RWPE1 (cell line): Measurements from ENCODE around the gene SH2B2.

Experiments
- CTCF ChIA-PET: fragments of 350-600 bp; sonication (Branson Sonifier 250); formaldehyde crosslinking; extraction: SDS; loops from one replicate; lab custom pipeline; 2021; lab: Yijun Ruan, JAX
- POLR2A ChIA-PET: fragments of 400-600 bp; formaldehyde crosslinking; extraction: SDS; loops from one replicate; lab custom pipeline; 2020; ENCODE audit warnings: antibody characterized with exemption; ENCODE audit not compliant: low non-redundant PET; lab: Yijun Ruan, JAX
- DNase-seq: peaks from one replicate; pipeline ENCODE4 v3.0.0; 2012; ENCODE audit warnings: low spot score
- H3K27ac ChIP-seq: fragments of 450-650 bp; 2 replicates; pipeline ENCODE4 v1.5.1; 2017
- TF ChIP-seq, protein P1 (sequence below): fragments of 450-650 bp; conservative IDR thresholded peaks from 2 replicates; pipeline ENCODE4 v1.5.1; 2017; ENCODE audit warnings: low read depth, mild to moderate bottlenecking

SH2B2 gene

DNA sequence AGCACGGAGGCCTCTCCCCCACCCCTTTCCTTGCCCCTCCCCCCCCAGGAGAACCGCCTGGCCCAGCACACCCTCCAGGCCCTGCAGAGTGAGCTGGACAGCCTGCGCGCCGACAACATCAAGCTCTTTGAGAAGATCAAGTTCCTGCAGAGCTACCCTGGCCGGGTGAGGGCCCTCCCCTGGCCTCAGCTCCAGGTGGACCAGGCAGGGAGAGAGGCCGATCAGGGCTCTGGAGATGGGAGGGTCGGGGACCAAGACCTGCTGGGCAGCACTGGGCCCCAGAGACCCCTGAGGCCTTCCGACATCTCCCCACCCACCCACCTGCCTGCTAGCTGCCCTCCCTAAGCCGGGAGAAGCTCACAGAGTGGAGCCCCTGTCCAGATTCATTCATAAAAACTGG lies 8.8 kb upstream of the SH2B2 start:
- H3K27ac ChIP-seq: 0 out of 2 replicates have a peak overlapping the region, but pooled peaks have one; percentile 1
- ChIA-PET CTCF (interaction anchor here (1.3 kb wide), 1 partner anchor 112 kb away, joined by 4 read pairs; no protein-coding TSS in a partner anchor), POLR2A (no interaction called here)
- TF ChIP-seq, protein P1, sequence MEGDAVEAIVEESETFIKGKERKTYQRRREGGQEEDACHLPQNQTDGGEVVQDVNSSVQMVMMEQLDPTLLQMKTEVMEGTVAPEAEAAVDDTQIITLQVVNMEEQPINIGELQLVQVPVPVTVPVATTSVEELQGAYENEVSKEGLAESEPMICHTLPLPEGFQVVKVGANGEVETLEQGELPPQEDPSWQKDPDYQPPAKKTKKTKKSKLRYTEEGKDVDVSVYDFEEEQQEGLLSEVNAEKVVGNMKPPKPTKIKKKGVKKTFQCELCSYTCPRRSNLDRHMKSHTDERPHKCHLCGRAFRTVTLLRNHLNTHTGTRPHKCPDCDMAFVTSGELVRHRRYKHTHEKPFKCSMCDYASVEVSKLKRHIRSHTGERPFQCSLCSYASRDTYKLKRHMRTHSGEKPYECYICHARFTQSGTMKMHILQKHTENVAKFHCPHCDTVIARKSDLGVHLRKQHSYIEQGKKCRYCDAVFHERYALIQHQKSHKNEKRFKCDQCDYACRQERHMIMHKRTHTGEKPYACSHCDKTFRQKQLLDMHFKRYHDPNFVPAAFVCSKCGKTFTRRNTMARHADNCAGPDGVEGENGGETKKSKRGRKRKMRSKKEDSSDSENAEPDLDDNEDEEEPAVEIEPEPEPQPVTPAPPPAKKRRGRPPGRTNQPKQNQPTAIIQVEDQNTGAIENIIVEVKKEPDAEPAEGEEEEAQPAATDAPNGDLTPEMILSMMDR: no peak
- DNase-seq: no peak

DNA sequence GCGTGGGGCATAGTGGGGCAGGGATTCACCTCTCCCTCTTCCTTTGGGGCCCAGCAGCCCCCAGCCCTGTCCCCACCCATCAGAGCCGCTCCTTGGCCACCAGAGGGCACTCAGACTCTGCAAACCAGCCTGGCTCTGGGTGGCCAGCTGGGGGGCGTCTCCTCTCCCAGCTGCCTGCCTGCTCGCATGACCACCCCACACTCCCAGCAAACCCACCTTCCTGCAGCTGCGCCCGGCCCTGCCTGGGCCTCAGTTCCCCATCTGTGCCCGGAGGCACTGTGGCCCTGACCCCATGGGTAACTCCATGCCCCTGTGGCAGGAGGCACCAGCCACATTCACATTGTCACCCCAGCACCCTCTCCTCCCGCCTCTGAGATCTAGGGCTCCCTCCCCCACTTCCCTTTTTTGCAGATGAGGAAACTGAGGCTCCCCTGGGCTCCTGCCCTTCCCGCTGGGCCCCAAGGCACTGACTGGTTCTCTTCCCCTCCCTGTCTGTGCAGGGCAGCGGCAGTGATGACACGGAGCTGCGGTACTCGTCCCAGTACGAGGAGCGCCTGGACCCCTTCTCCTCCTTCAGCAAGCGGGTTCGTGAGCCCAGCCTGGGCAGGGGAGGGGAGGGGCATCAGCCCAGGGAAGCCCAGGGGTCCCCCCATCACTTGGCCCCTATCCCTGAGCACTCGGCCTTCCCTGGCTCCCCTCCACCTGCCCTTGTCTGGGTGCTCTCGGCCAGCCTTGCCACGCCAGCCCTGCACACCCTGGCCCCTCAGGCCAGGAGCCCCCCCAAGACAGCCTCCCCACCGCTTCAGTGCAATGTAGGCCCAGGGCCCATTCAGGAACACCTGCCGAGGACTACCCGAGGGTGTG lies 6.9 kb upstream of the SH2B2 start:
- ChIA-PET CTCF (interaction anchor here (0.7 to 1.3 kb wide), 6 partner anchors 8 to 1894 kb away, joined by 3 to 7 read pairs (median 5); no protein-coding TSS in a partner anchor), POLR2A (no interaction called here)
- TF ChIP-seq, protein P1: peak; percentile 96
- peak; percentile 60 for DNase-seq
- H3K27ac ChIP-seq: no peak overlapping the region

DNA sequence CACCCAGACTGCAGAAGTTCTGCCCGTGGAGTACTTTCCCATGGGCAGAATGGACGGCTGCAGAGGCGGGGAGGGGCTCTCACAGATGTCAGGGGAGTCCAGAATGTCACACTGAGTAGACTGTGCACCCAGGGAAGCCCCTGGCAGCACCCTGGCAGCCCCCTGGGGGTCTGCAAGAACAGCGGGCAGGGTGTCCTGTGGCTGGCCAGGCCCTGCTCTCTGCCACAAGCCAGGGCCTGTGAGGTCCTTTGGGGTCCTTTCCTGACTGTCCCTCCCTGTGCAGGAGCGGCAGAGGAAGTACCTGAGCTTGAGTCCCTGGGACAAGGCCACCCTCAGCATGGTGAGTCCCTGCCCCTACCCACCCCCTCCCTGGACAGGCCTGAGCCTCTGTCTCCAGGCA lies 6.1 kb upstream of the SH2B2 start:
- H3K27ac ChIP-seq: peak overlapping the region; percentile 5; the same call in 1 of the 2 replicates
- ChIA-PET POLR2A (no interaction called here), CTCF (interaction anchor here (0.9 to 1.1 kb wide), 2 partner anchors 9 to 111 kb away, joined by 3 to 7 read pairs; no protein-coding TSS in a partner anchor)
- TF ChIP-seq, protein P1: no peak
- DNase-seq: no peak

DNA sequence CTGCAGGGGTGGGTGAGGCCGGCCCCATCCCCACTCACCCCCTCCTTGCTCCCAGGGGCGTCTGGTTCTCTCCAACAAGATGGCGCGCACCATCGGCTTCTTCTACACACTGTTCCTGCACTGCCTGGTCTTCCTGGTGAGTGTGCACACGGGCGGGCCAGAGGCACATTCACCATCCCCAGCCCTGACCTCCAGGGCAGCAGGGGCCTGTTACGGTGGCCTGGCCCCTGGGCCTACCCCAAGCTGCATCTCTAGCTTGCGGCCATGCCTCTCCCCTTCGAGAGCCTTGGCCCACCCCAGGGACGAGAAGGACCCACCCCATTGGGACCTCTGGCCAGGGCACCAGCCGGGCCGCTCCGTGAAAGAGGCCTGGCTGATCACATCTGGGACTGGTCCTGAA lies 4.9 kb upstream of the SH2B2 start:
- no peak overlapping the region for H3K27ac ChIP-seq
- ChIA-PET POLR2A (no interaction called here), CTCF (interaction anchor here (1.0 kb wide), 1 partner anchor 739 kb away, joined by 3 read pairs; no protein-coding TSS in a partner anchor)
- no peak for DNase-seq
- TF ChIP-seq, protein P1: no peak

DNA sequence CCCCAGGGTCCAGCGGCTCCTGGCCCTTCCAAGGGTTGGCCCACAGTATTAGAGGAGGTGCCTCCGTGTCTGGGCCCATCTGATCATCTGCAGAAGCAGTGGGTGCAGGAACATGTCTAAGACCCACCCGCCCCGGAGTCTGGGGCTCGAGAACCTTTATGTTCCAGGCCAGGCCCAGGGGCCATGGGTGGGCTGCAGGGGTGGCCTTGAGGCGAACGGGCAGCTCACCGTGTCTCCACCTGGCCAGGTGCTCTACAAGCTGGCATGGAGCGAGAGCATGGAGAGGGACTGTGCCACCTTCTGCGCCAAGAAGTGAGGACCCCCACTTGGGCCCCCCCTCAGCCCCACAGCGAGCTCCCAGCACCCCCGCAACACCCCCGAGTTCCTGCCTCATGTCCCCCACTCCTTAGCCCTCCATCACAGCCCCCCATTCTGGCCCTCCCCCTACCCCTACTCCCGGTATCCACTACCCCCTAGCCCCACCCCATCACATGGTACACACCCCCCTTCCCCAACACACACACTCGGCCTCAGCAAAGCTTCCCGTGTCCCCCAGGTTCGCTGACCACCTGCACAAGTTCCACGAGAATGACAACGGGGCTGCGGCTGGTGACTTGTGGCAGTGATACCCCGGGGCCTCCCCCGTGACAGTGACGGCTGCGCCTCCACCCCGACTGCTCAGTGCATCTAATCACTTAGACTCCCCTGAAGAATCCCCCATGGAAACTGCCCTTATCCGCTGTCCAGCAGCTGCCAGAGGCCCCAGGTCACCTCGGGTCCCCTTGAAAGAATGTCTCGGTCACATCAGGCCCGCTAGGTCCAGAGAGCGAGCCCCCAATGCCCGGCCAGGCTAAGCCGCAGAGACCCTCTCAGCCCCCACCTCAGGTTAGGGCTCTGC lies 4.0 kb upstream of the SH2B2 start:
- ChIA-PET CTCF (interaction anchor here (1.0 kb wide), 1 partner anchor 739 kb away, joined by 3 read pairs; no protein-coding TSS in a partner anchor), POLR2A (no interaction called here)
- no peak for DNase-seq
- TF ChIP-seq, protein P1: no peak
- no peak overlapping the region for H3K27ac ChIP-seq
